NCI-H774 (cell line): ENCODE measurements around the gene REN.

Source experiments
- DNase-seq: peaks from one replicate; lab custom pipeline; 2025; lab: John Stamatoyannopoulos, UW

REN gene

DNA sequence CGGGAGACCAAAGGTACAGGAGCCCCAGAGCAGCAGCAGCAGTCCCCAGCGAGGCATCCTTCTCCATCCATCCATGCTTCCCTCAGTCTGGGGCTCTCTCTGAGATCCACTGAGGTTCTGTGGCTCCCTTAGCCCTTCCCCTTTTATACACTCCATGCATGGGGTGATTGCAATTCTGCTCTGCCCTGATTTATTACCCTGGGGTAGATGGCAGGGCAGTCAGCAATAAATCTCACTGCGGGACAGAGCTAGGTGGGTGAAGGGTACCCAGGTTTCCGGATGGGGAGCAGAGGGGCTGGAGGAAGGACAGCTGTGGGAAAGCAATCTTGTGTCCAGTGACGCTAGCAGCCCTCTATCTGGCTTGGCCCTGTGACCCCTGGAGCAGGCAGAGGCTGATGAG is at the start of gene REN:
Gene REN, minus strand, starts transcription at position 119 of the 400 bp plus-strand sequence. Its CDS starts 44 bp downstream, at position 75.
- no peak for DNase-seq

GRCh38 chr1:204213668-204214662 is 47.8 kb upstream of the REN start, which contains the start of gene GOLT1A:
TSS of gene GOLT1A (minus strand) at chr1:204213988. CDS start at chr1:204213906, 82 bp downstream.
- no peak for DNase-seq

DNA sequence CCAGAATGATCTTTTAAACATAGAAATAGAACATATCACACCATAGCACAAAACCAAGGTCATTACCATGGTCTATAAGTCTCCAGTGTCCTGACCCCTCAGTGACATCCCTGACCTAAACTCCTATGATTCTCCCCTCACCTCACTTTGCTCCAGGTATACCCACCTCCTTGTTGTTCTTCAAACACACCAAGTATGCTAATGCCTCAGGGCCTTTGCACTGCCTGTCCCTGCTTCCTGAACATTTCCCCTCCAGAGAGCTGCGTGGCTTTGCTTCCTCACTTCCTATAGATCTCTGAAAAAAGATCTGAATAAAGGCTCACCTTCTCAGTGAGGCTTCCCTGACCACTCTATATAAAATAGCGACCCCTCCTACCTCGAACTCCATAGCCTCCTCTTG is 46.6 kb upstream of the REN start:
- no peak for DNase-seq

DNA sequence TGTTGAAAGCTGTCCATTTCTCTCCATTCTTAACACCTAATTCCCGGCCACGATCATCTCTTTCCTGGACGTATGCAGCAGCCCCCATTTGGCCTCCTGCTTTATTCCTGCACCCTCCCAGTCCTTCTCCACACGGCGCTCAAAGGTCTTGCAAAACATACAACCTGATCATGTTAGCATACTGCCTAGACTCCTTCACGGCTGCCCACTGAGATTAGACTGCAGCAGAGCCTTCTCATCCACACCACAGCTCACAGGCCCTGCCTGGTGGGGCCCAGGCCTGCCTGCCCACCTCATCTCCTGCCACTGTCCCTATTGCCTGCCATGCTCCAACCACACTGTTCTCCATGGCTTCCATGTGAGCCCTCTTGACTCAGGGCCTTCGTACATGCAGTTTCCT is 44.9 kb upstream of the REN start:
- DNase-seq: no peak

DNA sequence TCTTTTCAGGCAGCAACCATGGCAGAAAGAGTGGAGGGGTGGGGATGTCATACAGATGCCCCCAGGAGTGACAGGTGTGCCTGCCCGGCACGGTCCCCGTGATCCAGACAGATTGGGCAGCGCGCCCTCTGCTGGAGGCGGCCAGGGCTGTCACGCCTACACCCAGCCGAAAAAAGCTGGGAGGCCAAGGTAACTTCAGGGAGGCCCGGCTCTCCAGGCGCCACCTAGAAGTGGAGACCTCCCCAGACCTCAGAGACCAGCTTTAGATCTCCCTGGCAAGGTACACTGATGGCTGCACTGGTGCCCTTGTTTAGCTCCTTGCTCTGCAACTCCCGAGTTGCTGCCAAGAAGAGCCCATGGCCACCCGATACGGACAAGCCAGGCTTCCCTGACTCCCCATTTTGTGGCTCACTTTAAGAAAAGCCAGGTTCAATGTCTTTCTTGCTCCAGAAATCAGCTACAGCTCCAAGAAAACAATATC is 41.0 kb upstream of the REN start:
- DNase-seq: peak; percentile 23

GRCh38 chr1:204206121-204206520 is 40.0 kb upstream of the REN start:
- no peak for DNase-seq

- no peak for DNase-seq
Observed at GRCh38 chr1:204205486-204205885, 39.3 kb upstream of the REN start.

GRCh38 chr1:204204944-204205343 is 38.8 kb upstream of the REN start:
- DNase-seq: no peak

GRCh38 chr1:204203206-204203767 is 37.1 kb upstream of the REN start:
- no peak for DNase-seq

GRCh38 chr1:204202481-204202880 is 36.3 kb upstream of the REN start:
- DNase-seq: no peak

GRCh38 chr1:204201348-204202040 is 35.4 kb upstream of the REN start:
- no peak for DNase-seq

GRCh38 chr1:204199579-204199978 is 33.4 kb upstream of the REN start:
- no peak for DNase-seq

GRCh38 chr1:204198348-204199340 is 32.5 kb upstream of the REN start:
- no peak for DNase-seq

GRCh38 chr1:204197068-204197467 is 30.9 kb upstream of the REN start:
- no peak for DNase-seq

DNA sequence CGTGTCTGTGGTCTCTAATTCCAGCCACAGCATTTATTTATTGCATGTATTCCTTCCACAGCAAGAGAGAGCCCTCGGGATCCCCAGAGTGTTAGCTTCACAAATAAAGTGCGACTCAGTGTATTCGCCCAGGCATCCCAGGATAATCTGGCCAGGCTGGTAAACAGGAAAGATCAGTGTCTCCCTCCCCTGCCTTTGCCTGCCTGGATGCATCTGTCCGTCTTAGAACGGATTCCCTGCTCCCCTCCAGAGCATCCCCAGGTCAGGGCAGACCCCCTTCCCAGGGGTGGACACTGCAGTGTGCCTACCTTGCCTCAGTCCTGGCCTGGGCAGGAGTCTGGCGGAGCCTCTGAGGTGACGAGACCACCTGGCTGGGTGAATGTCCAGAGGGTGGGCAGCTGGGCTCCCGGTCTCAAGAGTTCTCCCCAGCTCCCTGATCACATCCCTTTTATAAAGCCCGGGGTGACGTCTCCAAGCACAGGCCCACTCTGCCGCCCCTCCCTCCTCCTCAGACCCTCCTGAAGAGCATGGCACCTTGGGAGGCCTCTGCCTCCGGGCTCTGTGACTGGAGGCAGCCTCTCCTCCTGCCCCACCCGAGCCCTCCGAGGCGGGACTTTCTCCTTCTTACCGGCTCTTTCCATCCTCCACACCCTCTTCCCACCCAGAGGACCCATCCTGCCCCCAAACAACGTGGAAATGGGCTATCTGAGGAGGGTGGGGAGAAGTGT is 30.1 kb upstream of the REN start, which contains the start of gene KISS1:
Gene KISS1, minus strand, starts transcription at position 424 of the 728 bp plus-strand sequence. CDS start 3,615 bp downstream, outside the sequence.
- DNase-seq: no peak

- no peak for DNase-seq
Observed at GRCh38 chr1:204194771-204195170, 28.6 kb upstream of the REN start.

DNA sequence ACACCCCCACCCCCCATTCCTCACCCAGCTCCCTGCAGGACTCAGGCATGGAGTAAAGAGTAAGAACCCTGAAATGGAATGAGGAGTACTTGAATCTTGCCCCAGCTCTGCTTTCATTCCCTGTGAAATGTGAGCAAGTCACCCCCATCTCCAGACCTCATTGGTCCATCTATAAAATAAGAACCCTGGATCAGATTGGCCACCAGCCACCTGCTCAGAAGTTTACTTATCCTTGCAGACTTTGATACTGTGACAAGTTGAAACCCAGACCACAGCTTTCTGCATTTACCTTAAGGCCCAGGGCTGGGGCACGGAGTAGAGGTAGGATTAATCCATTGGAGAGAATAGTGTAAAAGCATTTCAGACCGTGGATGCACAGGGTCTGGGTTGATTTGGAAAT is 27.9 kb upstream of the REN start:
- DNase-seq: no peak

DNA sequence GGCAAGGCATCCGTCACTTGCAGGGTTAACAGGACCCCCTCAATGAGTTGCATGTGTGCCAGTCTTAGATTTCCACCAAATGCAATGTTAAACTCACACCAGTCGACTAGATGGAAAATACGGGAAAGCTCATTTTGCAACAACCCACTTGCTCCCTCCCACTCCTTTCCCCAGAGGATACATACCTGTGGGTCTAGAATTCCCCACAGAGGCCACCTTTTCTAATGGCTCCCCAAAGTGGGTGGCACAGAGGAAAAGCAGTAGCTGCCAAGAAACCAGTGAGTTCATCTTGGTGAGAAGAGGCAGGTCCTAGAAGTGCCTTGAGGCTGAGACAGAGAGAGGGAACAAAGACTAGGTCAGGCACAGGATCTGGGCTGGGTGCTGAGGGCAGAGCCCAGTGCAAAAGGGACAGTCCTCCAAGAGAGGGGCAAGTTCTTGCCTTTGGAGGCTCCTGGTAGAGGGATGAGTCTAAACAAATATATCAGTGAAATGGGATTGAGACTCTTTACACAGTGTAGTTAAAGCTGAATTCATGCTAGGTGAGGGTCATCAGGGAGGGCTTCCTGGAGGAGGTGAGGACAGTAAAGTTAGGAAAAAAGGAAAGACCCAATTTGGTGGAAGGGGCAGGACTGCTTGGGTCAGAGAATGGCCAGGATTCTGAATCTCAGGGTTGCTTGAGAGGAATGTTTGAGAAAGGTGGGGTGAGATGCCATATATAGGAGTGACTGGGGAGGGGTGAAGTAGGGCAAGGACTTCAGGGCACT is 26.6 kb upstream of the REN start:
- DNase-seq: no peak

GRCh38 chr1:204192046-204192445 is 25.9 kb upstream of the REN start:
- DNase-seq: no peak

DNA sequence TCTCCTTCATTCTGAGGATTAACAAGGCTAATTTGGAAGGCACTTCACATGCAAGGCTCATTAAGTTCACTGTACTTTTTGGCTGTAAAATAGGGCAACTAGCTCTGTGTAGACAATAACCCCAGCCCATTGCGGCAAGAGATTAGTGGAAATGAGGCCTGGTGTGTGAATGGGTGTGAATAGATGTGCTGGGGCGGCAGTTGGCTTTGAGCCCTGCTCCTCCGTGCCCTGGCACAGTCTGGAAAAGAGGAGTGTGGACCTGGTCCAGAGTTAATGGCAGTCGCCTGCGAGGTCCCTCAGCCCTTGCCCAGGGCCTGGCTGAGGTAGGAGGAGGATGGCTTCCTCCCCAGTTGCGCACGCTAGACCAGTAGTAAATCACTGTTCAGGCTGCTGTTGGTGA is 25.3 kb upstream of the REN start:
- DNase-seq: no peak
